Endothelial cell of umbilical vein (primary cell): Measurements from ENCODE around the gene KCNV2. TPM values are rescaled to one million over a fixed set of nuclear protein-coding genes. Genes with fewer than 3 reads are reported as not detected.

Source experiments
- BruUV-seq: library from RNA; stranded (reverse); fragments of 400-500 nt; replicated peaks from 2 replicates; lab custom pipeline; 2021; lab: Mats Ljungman, UMichigan
- CTCF ChIA-PET: fragments of 300-600, 350-600 bp; sonication (Branson Sonifier 250); formaldehyde crosslinking; loops from one replicate; lab custom pipeline; 2021; ENCODE audit warnings: antibody characterized with exemption, inconsistent platforms; lab: Charles Lee
- POLR2A ChIA-PET: fragments of 300-600, 350-600 bp; sonication (Branson Sonifier 250); formaldehyde crosslinking; loops from one replicate; lab custom pipeline; 2021; ENCODE audit warnings: antibody characterized with exemption, inconsistent platforms; lab: Charles Lee
- DNase-seq: peaks from one replicate; pipeline ENCODE4 v3.0.0-alpha.2; 2011; ENCODE audit warnings: low read depth, low spot score
- FAIRE-seq: peaks from 2 replicates; lab custom pipeline; 2011; peaks lifted over from hg19 to GRCh38; lab: Jason Lieb, UNC
- H2AFZ ChIP-seq: 2 replicates; pipeline ENCODE4 v1.6.0; 2012; ENCODE audit warnings: low read depth, low read length, control low read depth, inconsistent platforms
- H3K27ac ChIP-seq: 2 replicates; pipeline ENCODE4 v1.5.1; 2011; ENCODE audit warnings: low read depth, mild to moderate bottlenecking, control low read depth, low read length, moderate library complexity; ENCODE audit not compliant: insufficient read depth
- H3K27me3 ChIP-seq, 2 experiments: 2 replicates each; pipeline versions ENCODE4 v1.6.0 to v1.6.1; 2011; ENCODE audit warnings: low read length in 2 of 2, mixed read lengths in 1 of 2; ENCODE audit not compliant: control insufficient read depth in 2 of 2, insufficient read depth in 2 of 2
- H3K36me3 ChIP-seq, 2 experiments: 2 replicates in 1 of 2; 3 replicates in 1 of 2; pipeline ENCODE4 v1.5.1; 2011; ENCODE audit warnings: low read length in 2 of 2, mild to moderate bottlenecking in 1 of 2, moderate library complexity in 1 of 2; ENCODE audit not compliant: control insufficient read depth in 2 of 2, insufficient read depth in 2 of 2; ENCODE audit errors: extremely low read depth in 1 of 2
- H3K4me1 ChIP-seq: 3 replicates; pipeline ENCODE4 v1.5.1; 2011; ENCODE audit warnings: mild to moderate bottlenecking, low read length; ENCODE audit not compliant: control insufficient read depth, insufficient read depth; ENCODE audit errors: extremely low read depth
- H3K4me2 ChIP-seq: 2 replicates; pipeline ENCODE4 v1.6.1; 2011; ENCODE audit warnings: low read length, control low read depth, mixed read lengths; ENCODE audit not compliant: insufficient read depth
- H3K4me3 ChIP-seq, 3 experiments: fragments of 200-600 bp in 1 of 3; sonication (generic), shearing (Covaris generic) in 1 of 3; replicated peaks in 1 of 3; 2 replicates each; pipeline ENCODE4 v1.5.1; 2011 to 2016; ENCODE audit warnings: control low read depth in 3 of 3, low read length in 3 of 3, mild to moderate bottlenecking in 2 of 3, inconsistent platforms in 1 of 3, low read depth in 1 of 3, moderate library complexity in 1 of 3; ENCODE audit not compliant: insufficient read depth in 1 of 3
- H3K79me2 ChIP-seq: 2 replicates; pipeline ENCODE4 v1.6.0; 2012; ENCODE audit warnings: low read length, inconsistent platforms; ENCODE audit not compliant: control insufficient read depth, insufficient read depth
- H3K9ac ChIP-seq: replicated peaks from 2 replicates; pipeline ENCODE3; 2011; ENCODE audit warnings: low read length, control low read depth; ENCODE audit not compliant: insufficient read depth; ENCODE audit errors: extremely low read depth
- H3K9me1 ChIP-seq: replicated peaks from 3 replicates; pipeline ENCODE4 v1.6.0; 2011; ENCODE audit warnings: mild to moderate bottlenecking, low read length; ENCODE audit not compliant: control insufficient read depth, insufficient read depth; ENCODE audit errors: extremely low read depth
- H3K9me3 ChIP-seq: replicated peaks from 2 replicates; pipeline ENCODE4 v1.5.1; 2012; ENCODE audit warnings: low read length, inconsistent platforms; ENCODE audit not compliant: control insufficient read depth, insufficient read depth
- H4K20me1 ChIP-seq: replicated peaks from 2 replicates; pipeline ENCODE3; 2011; ENCODE audit warnings: mild to moderate bottlenecking, low read length; ENCODE audit not compliant: control insufficient read depth, insufficient read depth; ENCODE audit errors: extremely low read depth
- EZH2 ChIP-seq: IDR thresholded peaks from 2 replicates; pipeline ENCODE4 v1.6.1; 2012; ENCODE audit warnings: borderline replicate concordance, low read depth, mild to moderate bottlenecking, moderate library complexity, low read length, inconsistent platforms; ENCODE audit not compliant: severe bottlenecking
- FOS ChIP-seq: IDR thresholded peaks from 2 replicates; pipeline ENCODE4 v1.6.1; 2011; ENCODE audit warnings: mild to moderate bottlenecking, low read length, moderate library complexity, borderline replicate concordance; ENCODE audit not compliant: insufficient read depth
- GATA2 ChIP-seq: IDR thresholded peaks from 2 replicates; pipeline ENCODE4 v1.7.0; 2011; ENCODE audit warnings: low read depth, mild to moderate bottlenecking, moderate library complexity, mixed read lengths, low read length; ENCODE audit not compliant: insufficient read length, insufficient read depth
- JUN ChIP-seq: IDR thresholded peaks from 2 replicates; pipeline ENCODE4 v1.6.1; 2011; ENCODE audit warnings: borderline replicate concordance, low read depth; ENCODE audit not compliant: insufficient read length, insufficient read depth
- MAX ChIP-seq: IDR thresholded peaks from 2 replicates; pipeline ENCODE4 v1.6.1; 2011; ENCODE audit not compliant: insufficient read depth, insufficient read length
- MYC ChIP-seq: IDR thresholded peaks from one replicate; pipeline ENCODE4 v1.6.1; 2011; ENCODE audit warnings: mild to moderate bottlenecking, low read depth, low read length
- POLR2A ChIP-seq: IDR thresholded peaks from 2 replicates; pipeline ENCODE4 v1.6.1; 2012; ENCODE audit warnings: low read depth, mild to moderate bottlenecking, control low read depth, low read length
- POLR2AphosphoS5 ChIP-seq: IDR thresholded peaks from 2 replicates; pipeline ENCODE4 v1.6.1; 2012; ENCODE audit warnings: low read depth, mild to moderate bottlenecking, control low read depth, low read length, moderate library complexity; ENCODE audit not compliant: insufficient read depth
- dilution Hi-C: fragments of 300-500 bp; cut with MboI; formaldehyde crosslinking; loops from one replicate; pipeline ENCODE4 v1.15.0; 2019; ENCODE audit warnings: low sequenced_read_pairs; ENCODE audit not compliant: extremely low pct_ligation_motif_present
- intact Hi-C: fragments of 100-400 bp; cut with micrococcal nuclease; formaldehyde crosslinking; loops from one replicate; pipeline ENCODE4 v1.10.0; 2022
- polyA plus RNA-seq, 4 experiments: library from polyadenylated mRNA; depleted of rRNA in 3 of 4; stranded (reverse) in 3 of 4; unstranded in 1 of 4; fragments of >200 nt; gene quantifications; 2 replicates each; pipeline versions ENCODE4 v1.2.1 to v1.2.3, GENCODE V29; 2011 to 2012; ENCODE audit warnings: missing spikeins in 1 of 4
- total RNA-seq: library from RNA; stranded (reverse); gene quantifications from 2 replicates; pipeline ENCODE4 v1.2.3, GENCODE V29; 2021
- TF ChIP-seq, protein P1 (sequence below), 2 donors: IDR thresholded peaks; 1 replicate in 1 of 2; 2 replicates in 1 of 2; pipeline ENCODE4 v1.5.1; 2011; ENCODE audit warnings: low read length in 2 of 2, mild to moderate bottlenecking in 2 of 2, moderate library complexity in 2 of 2, control low read depth in 1 of 2, inconsistent platforms in 1 of 2, low read depth in 1 of 2; ENCODE audit not compliant: insufficient read depth in 1 of 2; ENCODE audit errors: extremely low read depth in 1 of 2

Gene KCNV2
- total and polyA plus RNA-seq, 2 donors (not counting 3 experiments of a cell fraction or from before 2014, with no cell fraction given) = not detected

DNA sequence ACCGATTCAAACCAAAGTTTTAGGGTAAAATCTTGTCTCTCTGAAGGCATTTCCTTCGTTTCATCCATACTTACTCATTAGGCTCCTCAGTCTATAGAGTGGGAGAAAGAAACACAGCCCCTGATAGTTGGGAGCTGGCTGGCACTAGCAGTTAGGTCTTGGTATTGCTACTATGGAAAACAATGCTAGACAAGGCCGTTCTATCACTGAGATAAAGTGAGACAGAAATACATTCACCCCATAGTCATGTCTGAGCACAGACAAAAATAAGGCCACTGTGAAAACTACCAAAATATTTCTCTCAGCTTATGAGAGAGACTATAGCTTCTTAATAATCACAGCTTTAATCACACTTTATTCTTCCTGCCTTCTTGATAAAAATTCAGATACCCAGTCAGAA is 28.7 kb upstream of the KCNV2 start:
- DNase-seq = no peak
- ChIA-PET POLR2A (no interaction called here), CTCF (interaction anchor here (0.9 to 1.1 kb wide), 2 partner anchors 10 to 23 kb away, joined by 4 to 5 read pairs; no protein-coding TSS in a partner anchor)
- Histone ChIP-seq H3K9ac (no peak overlapping the region), H3K9me3 (no peaks in the 10 kb centered on the region), H3K36me3 (no peaks in the 10 kb centered on the region), H4K20me1 (no peaks in the 10 kb centered on the region), H3K27ac (no peak overlapping the region), H3K4me2 (no peak overlapping the region), H3K4me1 (peaks cover 23% of the 10 kb centered on the region), H3K9me1 (no peaks in the 10 kb centered on the region), H2AFZ (no peak overlapping the region), H3K27me3 (no peaks in the 10 kb centered on the region), H3K79me2 (no peaks in the 10 kb centered on the region), H3K4me3 (no peak overlapping the region)
- BruUV-seq = no TSS peak
- dilution Hi-C loops = no loop called here
- no peak for FAIRE-seq
- TF ChIP-seq MYC = no peak
- TF ChIP-seq, protein P1, sequence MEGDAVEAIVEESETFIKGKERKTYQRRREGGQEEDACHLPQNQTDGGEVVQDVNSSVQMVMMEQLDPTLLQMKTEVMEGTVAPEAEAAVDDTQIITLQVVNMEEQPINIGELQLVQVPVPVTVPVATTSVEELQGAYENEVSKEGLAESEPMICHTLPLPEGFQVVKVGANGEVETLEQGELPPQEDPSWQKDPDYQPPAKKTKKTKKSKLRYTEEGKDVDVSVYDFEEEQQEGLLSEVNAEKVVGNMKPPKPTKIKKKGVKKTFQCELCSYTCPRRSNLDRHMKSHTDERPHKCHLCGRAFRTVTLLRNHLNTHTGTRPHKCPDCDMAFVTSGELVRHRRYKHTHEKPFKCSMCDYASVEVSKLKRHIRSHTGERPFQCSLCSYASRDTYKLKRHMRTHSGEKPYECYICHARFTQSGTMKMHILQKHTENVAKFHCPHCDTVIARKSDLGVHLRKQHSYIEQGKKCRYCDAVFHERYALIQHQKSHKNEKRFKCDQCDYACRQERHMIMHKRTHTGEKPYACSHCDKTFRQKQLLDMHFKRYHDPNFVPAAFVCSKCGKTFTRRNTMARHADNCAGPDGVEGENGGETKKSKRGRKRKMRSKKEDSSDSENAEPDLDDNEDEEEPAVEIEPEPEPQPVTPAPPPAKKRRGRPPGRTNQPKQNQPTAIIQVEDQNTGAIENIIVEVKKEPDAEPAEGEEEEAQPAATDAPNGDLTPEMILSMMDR (IDR thresholded peaks at IDR 0.05; ENCODE audit: extremely low read depth in 1 of 2, insufficient read depth in 1 of 2, low read depth in 1 of 2, low read length in 2 of 2) = no peak
- TF ChIP-seq POLR2AphosphoS5 = no peak
- TF ChIP-seq EZH2 = no peak
- TF ChIP-seq JUN = no peak
- no peak for TF ChIP-seq FOS
- TF ChIP-seq GATA2 = no peak
- TF ChIP-seq POLR2A = no peak
- no peak for TF ChIP-seq MAX
- intact Hi-C loops = no loop called here
